ENCODE measurements around the gene PACS1. TPM values are rescaled to one million over a fixed set of nuclear protein-coding genes. Genes with fewer than 3 reads are reported as not detected.
"Not testable (repeated sequence)": the region's sequence is repeated elsewhere in the genome, so short reads cannot be mapped to it uniquely, and the experiment has no call there.

PACS1 gene
- total RNA-seq, 2 experiments from 2014 or later = 109 TPM

GRCh38 chr11:66247801-66248200 lies 177.7 kb downstream of the PACS1 start:
- no peak overlapping the region for H3K27ac Mint-ChIP-seq
- DNase-seq = no peak
- H3K4me3 Mint-ChIP-seq = no peak overlapping the region
- CTCF ChIA-PET = interaction anchor here (1.1 to 1.6 kb wide), 2 partner anchors 25 to 138 kb away, joined by 3 to 5 read pairs; no protein-coding TSS in a partner anchor
- H3K36me3 Mint-ChIP-seq (ENCODE audit: low read depth) = peaks cover 12% of the 10 kb centered on the region
- H3K27me3 Mint-ChIP-seq = no peaks in the 10 kb centered on the region
- POLR2A ChIA-PET = no interaction called here
- no peaks in the 10 kb centered on the region for H3K9me3 Mint-ChIP-seq
- H3K4me1 Mint-ChIP-seq = peaks cover 14% of the 10 kb centered on the region

GRCh38 chr11:66248903-66249302 lies 178.8 kb downstream of the PACS1 start:
- H3K27me3 Mint-ChIP-seq = no peaks in the 10 kb centered on the region
- H3K4me1 Mint-ChIP-seq = peaks cover 15% of the 10 kb centered on the region
- DNase-seq = no peak
- no peak overlapping the region for H3K4me3 Mint-ChIP-seq
- H3K9me3 Mint-ChIP-seq = no peaks in the 10 kb centered on the region
- H3K36me3 Mint-ChIP-seq (ENCODE audit: low read depth) = peaks cover 10% of the 10 kb centered on the region
- ChIA-PET POLR2A (no interaction called here), CTCF (interaction anchor here (1.1 to 4.5 kb wide), 2 partner anchors 26 to 27 kb away, joined by 3 to 19 read pairs; no protein-coding TSS in a partner anchor)
- H3K27ac Mint-ChIP-seq = no peak overlapping the region

- Mint-ChIP-seq H3K27me3 (no peaks in the 10 kb centered on the region), H3K27ac (no peak overlapping the region), H3K4me1 (peaks cover 25% of the 10 kb centered on the region), H3K4me3 (no peak overlapping the region), H3K36me3 (ENCODE audit: low read depth) (peaks cover 8% of the 10 kb centered on the region), H3K9me3 (no peaks in the 10 kb centered on the region)
- POLR2A ChIA-PET = no interaction called here
- CTCF ChIA-PET = interaction anchor here (1.3 to 4.5 kb wide), 3 partner anchors 13 to 29 kb away, joined by 3 to 19 read pairs (median 5); no protein-coding TSS in a partner anchor
- no peak for DNase-seq
These were observed 181.7 kb downstream of the PACS1 start for GRCh38 chr11:66251809-66252208.

GRCh38 chr11:66253081-66253480 lies 183.0 kb downstream of the PACS1 start:
- DNase-seq; H3K27ac Mint-ChIP-seq; H3K4me3 Mint-ChIP-seq; POLR2A ChIA-PET; H3K36me3 Mint-ChIP-seq (ENCODE audit: low read depth); H3K27me3 Mint-ChIP-seq; H3K9me3 Mint-ChIP-seq: not testable (repeated sequence)
- peaks cover 28% of the 10 kb centered on the region for H3K4me1 Mint-ChIP-seq
- CTCF ChIA-PET = interaction anchor here (1.3 to 4.5 kb wide), 2 partner anchors 12 to 30 kb away, joined by 3 to 19 read pairs; no protein-coding TSS in a partner anchor

GRCh38 chr11:66258473-66258893 lies 188.4 kb downstream of the PACS1 start:
- ChIA-PET CTCF (interaction anchor here (0.6 to 1.2 kb wide), 6 partner anchors 21 to 121 kb away, joined by 3 to 5 read pairs (median 3); no protein-coding TSS in a partner anchor), POLR2A (no interaction called here)
- DNase-seq = no peak
- H3K36me3 Mint-ChIP-seq (ENCODE audit: low read depth) = peaks cover 20% of the 10 kb centered on the region
- peak overlapping the region; percentile 91 for H3K4me3 Mint-ChIP-seq
- peak overlapping the region; percentile 99 for H3K27ac Mint-ChIP-seq
- no peaks in the 10 kb centered on the region for H3K27me3 Mint-ChIP-seq
- H3K9me3 Mint-ChIP-seq = no peaks in the 10 kb centered on the region
- peaks cover 33% of the 10 kb centered on the region for H3K4me1 Mint-ChIP-seq

DNA sequence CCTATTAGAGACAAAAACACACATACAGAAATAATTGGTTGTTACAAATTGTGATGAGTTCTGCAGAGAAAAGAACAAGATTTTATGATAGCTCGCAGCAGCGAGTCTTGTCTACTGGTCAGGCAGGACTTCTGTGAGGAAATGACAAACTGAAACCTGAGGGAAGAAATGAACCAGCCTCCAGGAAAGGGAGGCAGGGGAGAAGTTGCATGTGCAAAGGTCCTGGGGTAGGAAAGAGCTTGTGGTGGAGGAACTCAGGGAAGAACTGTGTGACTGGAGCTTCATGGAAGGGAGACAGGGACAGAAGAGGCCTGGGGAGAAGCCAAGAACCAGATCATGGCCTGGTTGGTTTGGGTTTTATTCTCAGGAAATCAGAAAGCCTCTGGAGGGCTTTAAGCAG lies 189.2 kb downstream of the PACS1 start:
- DNase-seq = no peak
- ChIA-PET POLR2A (no interaction called here), CTCF (interaction anchor here (1.0 to 1.2 kb wide), 4 partner anchors 20 to 53 kb away, joined by 3 to 5 read pairs (median 3); no protein-coding TSS in a partner anchor)
- peak overlapping the region; percentile 91 for H3K4me3 Mint-ChIP-seq
- H3K36me3 Mint-ChIP-seq (ENCODE audit: low read depth) = peaks cover 24% of the 10 kb centered on the region
- peak overlapping the region; percentile 42 for H3K27ac Mint-ChIP-seq
- H3K27me3 Mint-ChIP-seq = no peaks in the 10 kb centered on the region
- H3K9me3 Mint-ChIP-seq = no peaks in the 10 kb centered on the region
- peaks cover 31% of the 10 kb centered on the region for H3K4me1 Mint-ChIP-seq

DNA sequence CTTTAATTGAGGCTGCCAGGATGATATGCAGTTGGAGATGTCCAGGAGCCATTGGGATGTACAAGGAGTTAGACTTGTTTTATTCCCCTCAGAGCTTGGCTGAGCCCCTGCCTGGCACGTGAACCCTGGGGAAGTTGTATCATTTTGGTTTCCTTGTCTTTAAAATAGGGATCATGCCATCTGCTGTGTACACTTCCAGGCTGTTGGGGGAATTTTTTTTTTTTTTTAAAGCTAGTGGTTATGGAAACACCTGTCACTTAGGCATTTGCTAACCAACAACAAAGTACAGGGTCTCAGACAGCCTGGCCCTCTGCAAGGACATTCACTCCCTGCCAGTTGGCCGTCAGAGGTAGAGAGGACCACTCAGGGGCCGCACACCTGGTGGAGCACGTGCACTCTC lies 189.9 kb downstream of the PACS1 start:
- no peak for DNase-seq
- Mint-ChIP-seq H3K27me3 (no peaks in the 10 kb centered on the region), H3K36me3 (ENCODE audit: low read depth) (peaks cover 29% of the 10 kb centered on the region), H3K27ac (no peak overlapping the region), H3K4me1 (peaks cover 31% of the 10 kb centered on the region), H3K9me3 (no peaks in the 10 kb centered on the region), H3K4me3 (peak overlapping the region; percentile 91)
- ChIA-PET CTCF (no interaction called here), POLR2A (no interaction called here)

DNA sequence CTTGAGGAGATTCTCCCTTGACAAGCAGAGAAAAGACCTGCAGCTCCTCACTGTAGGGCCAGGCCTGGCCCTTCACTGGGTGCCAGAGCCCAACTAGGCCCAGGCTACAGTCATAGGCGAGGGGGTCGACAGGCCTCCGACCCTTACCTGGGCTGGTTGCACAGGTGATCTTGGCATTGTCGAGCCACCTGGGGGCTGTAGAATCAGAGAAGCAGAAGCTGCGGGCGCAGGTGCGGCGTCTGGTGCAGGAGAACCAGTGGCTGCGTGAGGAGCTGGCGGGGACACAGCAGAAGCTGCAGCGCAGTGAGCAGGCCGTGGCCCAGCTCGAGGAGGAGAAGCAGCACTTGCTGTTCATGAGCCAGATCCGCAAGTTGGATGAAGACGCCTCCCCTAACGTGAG lies 191.5 kb downstream of the PACS1 start:
- Mint-ChIP-seq H3K4me3 (no peak overlapping the region), H3K27ac (no peak overlapping the region), H3K9me3 (no peaks in the 10 kb centered on the region), H3K36me3 (ENCODE audit: low read depth) (peaks cover 29% of the 10 kb centered on the region), H3K4me1 (peaks cover 21% of the 10 kb centered on the region), H3K27me3 (no peaks in the 10 kb centered on the region)
- no peak for DNase-seq
- CTCF ChIA-PET = interaction anchor here (1.1 to 1.2 kb wide), 2 partner anchors 21 to 25 kb away, joined by 3 to 4 read pairs; no protein-coding TSS in a partner anchor
- POLR2A ChIA-PET = interaction anchor here (0.6 kb wide), 1 partner anchor 11 kb away, joined by 3 read pairs; no protein-coding TSS in a partner anchor

GRCh38 chr11:66262191-66262590 lies 192.1 kb downstream of the PACS1 start:
- no peak overlapping the region for H3K4me3 Mint-ChIP-seq
- ChIA-PET POLR2A (no interaction called here), CTCF (interaction anchor here (0.6 to 1.1 kb wide), 2 partner anchors 21 to 49 kb away, joined by 3 to 4 read pairs; no protein-coding TSS in a partner anchor)
- H3K27ac Mint-ChIP-seq = no peak overlapping the region
- H3K36me3 Mint-ChIP-seq (ENCODE audit: low read depth) = peaks cover 33% of the 10 kb centered on the region
- peaks cover 19% of the 10 kb centered on the region for H3K4me1 Mint-ChIP-seq
- no peaks in the 10 kb centered on the region for H3K27me3 Mint-ChIP-seq
- no peak for DNase-seq
- H3K9me3 Mint-ChIP-seq = no peaks in the 10 kb centered on the region

- H3K27ac Mint-ChIP-seq = no peak overlapping the region
- DNase-seq = no peak
- H3K9me3 Mint-ChIP-seq = no peaks in the 10 kb centered on the region
- H3K4me1 Mint-ChIP-seq = peaks cover 22% of the 10 kb centered on the region
- ChIA-PET POLR2A (no interaction called here), CTCF (interaction anchor here (0.6 to 1.0 kb wide), 2 partner anchors 19 to 48 kb away, joined by 3 to 4 read pairs; no protein-coding TSS in a partner anchor)
- H3K4me3 Mint-ChIP-seq = no peak overlapping the region
- peaks cover 33% of the 10 kb centered on the region for H3K36me3 Mint-ChIP-seq (ENCODE audit: low read depth)
- no peaks in the 10 kb centered on the region for H3K27me3 Mint-ChIP-seq
These were observed 192.6 kb downstream of the PACS1 start for GRCh38 chr11:66262696-66263095.

- POLR2A ChIA-PET = no interaction called here
- H3K4me1 Mint-ChIP-seq = peaks cover 27% of the 10 kb centered on the region
- no peak overlapping the region for H3K4me3 Mint-ChIP-seq
- no peaks in the 10 kb centered on the region for H3K27me3 Mint-ChIP-seq
- peaks cover 33% of the 10 kb centered on the region for H3K36me3 Mint-ChIP-seq (ENCODE audit: low read depth)
- DNase-seq = no peak
- no peaks in the 10 kb centered on the region for H3K9me3 Mint-ChIP-seq
- H3K27ac Mint-ChIP-seq = no peak overlapping the region
- CTCF ChIA-PET = interaction anchor here (1.0 to 3.2 kb wide), 2 partner anchors 20 to 41 kb away, joined by 3 to 12 read pairs; no protein-coding TSS in a partner anchor
These were observed 193.2 kb downstream of the PACS1 start for GRCh38 chr11:66263231-66263630.

GRCh38 chr11:66263785-66264184 lies 193.7 kb downstream of the PACS1 start:
- Mint-ChIP-seq H3K4me3 (no peak overlapping the region), H3K36me3 (ENCODE audit: low read depth) (peaks cover 30% of the 10 kb centered on the region), H3K4me1 (peaks cover 24% of the 10 kb centered on the region), H3K27ac (no peak overlapping the region), H3K27me3 (no peaks in the 10 kb centered on the region), H3K9me3 (no peaks in the 10 kb centered on the region)
- ChIA-PET POLR2A (no interaction called here), CTCF (interaction anchor here (0.5 to 3.2 kb wide), 3 partner anchors 20 to 1861 kb away, joined by 3 to 12 read pairs (median 3); no protein-coding TSS in a partner anchor)
- DNase-seq = no peak

DNA sequence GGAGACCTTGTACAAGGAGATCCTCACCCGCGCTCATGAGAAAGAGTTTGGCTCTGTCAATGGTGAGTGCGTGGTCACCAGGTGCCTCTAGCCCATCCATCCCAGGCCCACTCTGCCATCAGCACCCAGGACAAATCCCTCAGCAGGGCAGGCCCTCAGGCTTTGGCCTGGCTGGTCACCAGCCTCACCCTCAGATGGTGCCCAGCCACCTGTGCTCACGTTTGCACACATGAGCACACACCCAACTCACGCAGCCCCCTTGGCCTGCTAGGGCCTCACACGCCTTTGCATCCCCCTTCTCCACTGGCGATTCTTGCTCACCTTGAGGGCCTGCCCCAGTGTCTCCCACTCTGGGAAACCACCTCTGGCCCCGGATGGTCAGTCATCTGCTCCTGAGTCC lies 194.3 kb downstream of the PACS1 start:
- CTCF ChIA-PET = interaction anchor here (1.1 to 3.2 kb wide), 2 partner anchors 12 to 42 kb away, joined by 3 to 12 read pairs; no protein-coding TSS in a partner anchor
- H3K27ac Mint-ChIP-seq = no peak overlapping the region
- H3K4me1 Mint-ChIP-seq = peaks cover 20% of the 10 kb centered on the region
- DNase-seq = no peak
- H3K27me3 Mint-ChIP-seq = no peaks in the 10 kb centered on the region
- H3K4me3 Mint-ChIP-seq = no peak overlapping the region
- H3K36me3 Mint-ChIP-seq (ENCODE audit: low read depth) = peaks cover 28% of the 10 kb centered on the region
- POLR2A ChIA-PET = no interaction called here
- no peaks in the 10 kb centered on the region for H3K9me3 Mint-ChIP-seq

Measured in activated CD4-positive, alpha-beta T cell treated with anti-CD3 and anti-CD28 coated beads, Interleukin-2, amount 10 ng/mL, durations not matched to agents 7 days and 5 days (primary cell).